ENCODE results near the gene PRKG1.

PRKG1 gene

GRCh38 chr10:51935341-51935740 lies 861.1 kb downstream of the PRKG1 start:
- Histone ChIP-seq H3K23ac (ENCODE audit: low read depth, low read length, poor library complexity) (no peak overlapping the region), H3K4me1 (ENCODE audit: control insufficient read depth in 2 of 2, insufficient read depth in 1 of 2, low read depth in 1 of 2, low read length in 2 of 2) (peaks cover 0 to 2% of the 10 kb centered on the region in 2 donors), H2AK5ac (ENCODE audit: low read depth, low read length) (no peak overlapping the region), H2BK5ac (ENCODE audit: low read length) (no peak overlapping the region), H3K18ac (ENCODE audit: low read length) (no peak overlapping the region), H2BK12ac (ENCODE audit: low read length) (no peak overlapping the region), H2AFZ (ENCODE audit: low read length) (no peak overlapping the region), H3K14ac (ENCODE audit: low read length) (no peak overlapping the region), H3K4me3 (ENCODE audit: low read length in 2 of 2) (no peak overlapping the region), H2BK120ac (ENCODE audit: low read depth, low read length) (no peak overlapping the region), H3K9me3 (replicated peaks in 1 of 2; ENCODE audit: control insufficient read depth in 2 of 2, insufficient read depth in 1 of 2, low read depth in 1 of 2, low read length in 2 of 2) (no peaks in the 10 kb centered on the region), H4K8ac (ENCODE audit: low read depth, low read length) (no peak overlapping the region), H3K79me1 (ENCODE audit: low read depth, low read length) (no peaks in the 10 kb centered on the region), H3K27me3 (ENCODE audit: control insufficient read depth in 3 of 3, insufficient read depth in 3 of 3, low read depth in 1 of 3, low read length in 3 of 3) (no peaks in the 10 kb centered on the region), H3K4me2 (ENCODE audit: insufficient read depth, low read length, poor library complexity, severe bottlenecking) (no peak overlapping the region), H3K9ac (ENCODE audit: low read depth, low read length, poor library complexity) (no peak overlapping the region), H4K91ac (ENCODE audit: low read depth, low read length, poor library complexity) (no peak overlapping the region), H3K27ac (replicated peaks; ENCODE audit: low read length) (no peak overlapping the region), H2BK15ac (ENCODE audit: low read length) (no peak overlapping the region), H3K36me3 (replicated peaks in 1 of 2; ENCODE audit: control insufficient read depth in 2 of 2, insufficient read depth in 2 of 2, low read length in 2 of 2) (no peaks in the 10 kb centered on the region), H3K4ac (ENCODE audit: low read length) (no peak overlapping the region)
- no peak for DNase-seq (ENCODE audit: low spot score)
- WGBS, 2 donors (ENCODE audit: extremely low coverage in 2 of 2, insufficient read length in 2 of 2, insufficient replicate concordance in 1 of 2), result no CpG with 5 or more reads among the region's 5 CpGs

- Histone ChIP-seq H3K4me1 (ENCODE audit: control insufficient read depth in 2 of 2, insufficient read depth in 1 of 2, low read depth in 1 of 2, low read length in 2 of 2) (peaks cover 0 to under 1% of the 10 kb centered on the region in 2 donors), H3K9ac (ENCODE audit: low read depth, low read length, poor library complexity) (no peak overlapping the region), H3K27me3 (ENCODE audit: control insufficient read depth in 3 of 3, insufficient read depth in 3 of 3, low read depth in 1 of 3, low read length in 3 of 3) (no peaks in the 10 kb centered on the region), H3K79me1 (ENCODE audit: low read depth, low read length) (no peaks in the 10 kb centered on the region), H3K4me3 (ENCODE audit: low read length in 2 of 2) (no peak overlapping the region), H3K4ac (ENCODE audit: low read length) (no peak overlapping the region), H2BK5ac (ENCODE audit: low read length) (no peak overlapping the region), H3K18ac (ENCODE audit: low read length) (no peak overlapping the region), H2BK12ac (ENCODE audit: low read length) (no peak overlapping the region), H4K91ac (ENCODE audit: low read depth, low read length, poor library complexity) (no peak overlapping the region), H3K9me3 (replicated peaks in 1 of 2; ENCODE audit: control insufficient read depth in 2 of 2, insufficient read depth in 1 of 2, low read depth in 1 of 2, low read length in 2 of 2) (no peaks in the 10 kb centered on the region), H3K4me2 (ENCODE audit: insufficient read depth, low read length, poor library complexity, severe bottlenecking) (no peak overlapping the region), H3K14ac (ENCODE audit: low read length) (no peak overlapping the region), H3K27ac (replicated peaks; ENCODE audit: low read length) (no peak overlapping the region), H3K36me3 (replicated peaks in 1 of 2; ENCODE audit: control insufficient read depth in 2 of 2, insufficient read depth in 2 of 2, low read length in 2 of 2) (no peaks in the 10 kb centered on the region), H4K8ac (ENCODE audit: low read depth, low read length) (no peak overlapping the region), H2BK15ac (ENCODE audit: low read length) (no peak overlapping the region), H2AK5ac (ENCODE audit: low read depth, low read length) (no peak overlapping the region), H2BK120ac (ENCODE audit: low read depth, low read length) (no peak overlapping the region), H3K23ac (ENCODE audit: low read depth, low read length, poor library complexity) (no peak overlapping the region), H2AFZ (ENCODE audit: low read length) (no peak overlapping the region)
- no peak for DNase-seq (ENCODE audit: low spot score)
- no CpG with 5 or more reads among the region's 7 CpGs for WGBS, 2 donors (ENCODE audit: extremely low coverage in 2 of 2, insufficient read length in 2 of 2, insufficient replicate concordance in 1 of 2)
Observed at GRCh38 chr10:51937308-51938140, 863.2 kb downstream of the PRKG1 start.

- Histone ChIP-seq H3K27ac (replicated peaks; ENCODE audit: low read length) (no peak overlapping the region), H4K8ac (ENCODE audit: low read depth, low read length) (peak overlapping the region; percentile 23), H3K4me2 (ENCODE audit: insufficient read depth, low read length, poor library complexity, severe bottlenecking) (no peak overlapping the region), H2BK5ac (ENCODE audit: low read length) (no peak overlapping the region), H3K9ac (ENCODE audit: low read depth, low read length, poor library complexity) (no peak overlapping the region), H2BK120ac (ENCODE audit: low read depth, low read length) (no peak overlapping the region), H2AK5ac (ENCODE audit: low read depth, low read length) (no peak overlapping the region), H2BK12ac (ENCODE audit: low read length) (no peak overlapping the region), H3K14ac (ENCODE audit: low read length) (no peak overlapping the region), H3K4me1 (ENCODE audit: control insufficient read depth in 2 of 2, insufficient read depth in 1 of 2, low read depth in 1 of 2, low read length in 2 of 2) (peaks cover 0 to 5% of the 10 kb centered on the region in 2 donors), H4K91ac (ENCODE audit: low read depth, low read length, poor library complexity) (no peak overlapping the region), H3K4ac (ENCODE audit: low read length) (no peak overlapping the region), H2BK15ac (ENCODE audit: low read length) (no peak overlapping the region), H3K36me3 (replicated peaks in 1 of 2; ENCODE audit: control insufficient read depth in 2 of 2, insufficient read depth in 2 of 2, low read length in 2 of 2) (no peaks in the 10 kb centered on the region), H3K79me1 (ENCODE audit: low read depth, low read length) (no peaks in the 10 kb centered on the region), H2AFZ (ENCODE audit: low read length) (no peak overlapping the region), H3K4me3 (ENCODE audit: low read length in 2 of 2) (no peak overlapping the region), H3K9me3 (replicated peaks in 1 of 2; ENCODE audit: control insufficient read depth in 2 of 2, insufficient read depth in 1 of 2, low read depth in 1 of 2, low read length in 2 of 2) (no peaks in the 10 kb centered on the region), H3K18ac (ENCODE audit: low read length) (peak overlapping the region; percentile 80), H3K27me3 (ENCODE audit: control insufficient read depth in 3 of 3, insufficient read depth in 3 of 3, low read depth in 1 of 3, low read length in 3 of 3) (no peaks in the 10 kb centered on the region), H3K23ac (ENCODE audit: low read depth, low read length, poor library complexity) (no peak overlapping the region)
- no peak for DNase-seq (ENCODE audit: low spot score)
- no CpG with 5 or more reads among the region's 10 CpGs for WGBS, 2 donors (ENCODE audit: extremely low coverage in 2 of 2, insufficient read length in 2 of 2, insufficient replicate concordance in 1 of 2)
Observed at GRCh38 chr10:51950371-51950995, 876.2 kb downstream of the PRKG1 start.

DNA sequence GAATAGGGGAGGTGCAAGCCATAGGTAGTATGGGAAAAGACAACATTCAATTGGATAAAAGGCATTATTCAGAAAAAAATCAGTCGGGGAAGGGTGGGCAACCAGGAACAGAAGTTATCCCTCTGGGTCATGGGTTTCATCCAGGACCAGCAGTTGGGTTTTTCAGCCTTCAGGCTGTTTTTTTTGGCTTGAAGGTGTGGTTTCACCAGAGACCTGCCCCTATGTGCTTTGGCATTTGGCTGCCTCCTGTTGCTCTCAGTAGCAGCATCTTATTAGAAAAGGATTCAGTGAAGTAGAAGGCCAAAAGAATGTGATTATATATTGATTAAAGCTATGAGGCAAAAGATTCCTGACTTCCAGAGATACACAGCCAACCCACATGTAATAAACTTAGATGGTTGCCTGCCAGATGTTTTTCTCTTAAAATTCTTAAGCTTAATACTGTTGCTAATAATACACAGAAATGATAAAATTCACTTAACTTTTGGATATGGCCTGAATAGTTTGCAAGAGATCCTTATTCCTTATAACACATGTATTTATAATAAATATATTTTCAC lies 876.8 kb downstream of the PRKG1 start:
- H3K14ac ChIP-seq (ENCODE audit: low read length), result no peak overlapping the region
- no peak overlapping the region for H3K4ac ChIP-seq (ENCODE audit: low read length)
- H4K8ac ChIP-seq (ENCODE audit: low read depth, low read length), result no peak overlapping the region
- H3K27ac ChIP-seq (replicated peaks; ENCODE audit: low read length), result no peak overlapping the region
- H4K91ac ChIP-seq (ENCODE audit: low read depth, low read length, poor library complexity), result no peak overlapping the region
- no peaks in the 10 kb centered on the region for H3K27me3 ChIP-seq (ENCODE audit: control insufficient read depth in 3 of 3, insufficient read depth in 3 of 3, low read depth in 1 of 3, low read length in 3 of 3)
- DNase-seq (ENCODE audit: low spot score), result no peak
- H3K4me1 ChIP-seq (ENCODE audit: control insufficient read depth in 2 of 2, insufficient read depth in 1 of 2, low read depth in 1 of 2, low read length in 2 of 2), result peaks cover 0 to 5% of the 10 kb centered on the region in 2 donors
- H3K4me3 ChIP-seq (ENCODE audit: low read length in 2 of 2), result no peak overlapping the region
- no peaks in the 10 kb centered on the region for H3K79me1 ChIP-seq (ENCODE audit: low read depth, low read length)
- no peaks in the 10 kb centered on the region for H3K9me3 ChIP-seq (replicated peaks in 1 of 2; ENCODE audit: control insufficient read depth in 2 of 2, insufficient read depth in 1 of 2, low read depth in 1 of 2, low read length in 2 of 2)
- no peak overlapping the region for H2BK15ac ChIP-seq (ENCODE audit: low read length)
- no CpG with 5 or more reads among the region's 1 CpG for WGBS, 2 donors (ENCODE audit: extremely low coverage in 2 of 2, insufficient read length in 2 of 2, insufficient replicate concordance in 1 of 2)
- H2AK5ac ChIP-seq (ENCODE audit: low read depth, low read length), result no peak overlapping the region
- H2BK120ac ChIP-seq (ENCODE audit: low read depth, low read length), result no peak overlapping the region
- no peaks in the 10 kb centered on the region for H3K36me3 ChIP-seq (replicated peaks in 1 of 2; ENCODE audit: control insufficient read depth in 2 of 2, insufficient read depth in 2 of 2, low read length in 2 of 2)
- no peak overlapping the region for H3K4me2 ChIP-seq (ENCODE audit: insufficient read depth, low read length, poor library complexity, severe bottlenecking)
- no peak overlapping the region for H3K23ac ChIP-seq (ENCODE audit: low read depth, low read length, poor library complexity)
- H2BK5ac ChIP-seq (ENCODE audit: low read length), result no peak overlapping the region
- H2BK12ac ChIP-seq (ENCODE audit: low read length), result no peak overlapping the region
- no peak overlapping the region for H3K9ac ChIP-seq (ENCODE audit: low read depth, low read length, poor library complexity)
- H3K18ac ChIP-seq (ENCODE audit: low read length), result no peak overlapping the region
- H2AFZ ChIP-seq (ENCODE audit: low read length), result no peak overlapping the region
